Ectodermal cell (in vitro differentiated cells): ENCODE results near the gene GINS1.

Source experiments
- H3K27ac ChIP-seq: 2 replicates; pipeline ENCODE4 v1.7.0; 2013; ENCODE audit warnings: mild to moderate bottlenecking, low read depth, low read length; ENCODE audit not compliant: insufficient read depth, poor library complexity, severe bottlenecking
- H3K27me3 ChIP-seq: 2 replicates; pipeline ENCODE4 v1.7.0; 2013; ENCODE audit warnings: mild to moderate bottlenecking, low read length; ENCODE audit not compliant: insufficient read depth, control insufficient read depth, poor library complexity, severe bottlenecking
- H3K36me3 ChIP-seq: one replicate; pipeline ENCODE4 v1.7.0; 2013; ENCODE audit warnings: low read length; ENCODE audit not compliant: control insufficient read depth, insufficient read depth
- H3K4me1 ChIP-seq: one replicate; pipeline ENCODE4 v1.7.0; 2013; ENCODE audit warnings: low read length; ENCODE audit not compliant: control insufficient read depth, insufficient read depth
- H3K4me3 ChIP-seq: 2 replicates; pipeline ENCODE4 v1.7.0; 2013; ENCODE audit warnings: low read depth, low read length, control low read depth; ENCODE audit not compliant: insufficient read depth
- H3K9me3 ChIP-seq: 2 replicates; pipeline ENCODE4 v1.7.0; 2013; ENCODE audit warnings: mild to moderate bottlenecking, low read length, moderate library complexity; ENCODE audit not compliant: control insufficient read depth
- WGBS, 2 experiments: methylation state at CpG; one replicate each; pipeline ENCODE4 v1.1.7; 2013; ENCODE audit warnings: missing lambda C conversion rate in 2 of 2; 5-methylcytosine and 5-hydroxymethylcytosine counted together

GINS1 gene

DNA sequence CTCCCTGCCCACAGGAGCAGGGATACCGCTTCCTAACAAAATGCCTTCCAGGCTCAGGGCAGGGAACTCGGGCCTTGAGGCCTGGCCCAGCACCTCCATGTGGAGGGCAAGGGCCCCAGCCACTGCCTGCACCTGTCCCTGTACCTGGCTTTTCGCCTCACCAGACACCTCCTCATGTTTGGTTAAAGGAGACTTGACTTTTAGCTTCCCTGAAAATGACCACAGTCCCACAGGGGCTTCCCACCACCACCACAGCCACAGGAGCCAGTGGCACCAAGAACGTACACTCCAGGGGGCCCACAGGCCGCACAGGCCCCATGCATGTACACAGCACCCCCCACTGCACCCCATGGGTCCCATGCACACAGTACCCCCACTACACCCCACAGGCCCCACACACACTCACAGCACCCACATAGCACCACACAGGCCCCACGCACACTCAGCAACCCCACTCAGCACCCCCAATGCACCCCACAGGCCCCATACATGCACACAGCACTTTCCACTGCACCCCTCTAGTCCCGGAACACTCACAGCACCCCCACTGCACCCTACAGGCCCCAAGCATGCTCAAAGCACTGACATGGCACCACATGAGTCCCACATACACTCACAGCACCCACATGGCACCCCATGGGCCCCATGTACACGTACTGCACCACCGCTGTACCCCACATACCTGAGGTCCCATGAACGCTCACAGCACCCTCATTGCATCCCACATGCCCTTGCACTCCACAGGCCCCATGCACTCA is 86.5 kb downstream of the GINS1 start:
- no peaks in the 10 kb centered on the region for H3K27me3 ChIP-seq
- no peaks in the 10 kb centered on the region for H3K9me3 ChIP-seq
- peaks cover 7% of the 10 kb centered on the region for H3K36me3 ChIP-seq
- no peak overlapping the region for H3K27ac ChIP-seq
- WGBS, 2 experiments, result 95 to 96% methylated on average over 10 of the region's 10 CpGs
- H3K4me1 ChIP-seq, result no peaks in the 10 kb centered on the region
- H3K4me3 ChIP-seq, result no peak overlapping the region

DNA sequence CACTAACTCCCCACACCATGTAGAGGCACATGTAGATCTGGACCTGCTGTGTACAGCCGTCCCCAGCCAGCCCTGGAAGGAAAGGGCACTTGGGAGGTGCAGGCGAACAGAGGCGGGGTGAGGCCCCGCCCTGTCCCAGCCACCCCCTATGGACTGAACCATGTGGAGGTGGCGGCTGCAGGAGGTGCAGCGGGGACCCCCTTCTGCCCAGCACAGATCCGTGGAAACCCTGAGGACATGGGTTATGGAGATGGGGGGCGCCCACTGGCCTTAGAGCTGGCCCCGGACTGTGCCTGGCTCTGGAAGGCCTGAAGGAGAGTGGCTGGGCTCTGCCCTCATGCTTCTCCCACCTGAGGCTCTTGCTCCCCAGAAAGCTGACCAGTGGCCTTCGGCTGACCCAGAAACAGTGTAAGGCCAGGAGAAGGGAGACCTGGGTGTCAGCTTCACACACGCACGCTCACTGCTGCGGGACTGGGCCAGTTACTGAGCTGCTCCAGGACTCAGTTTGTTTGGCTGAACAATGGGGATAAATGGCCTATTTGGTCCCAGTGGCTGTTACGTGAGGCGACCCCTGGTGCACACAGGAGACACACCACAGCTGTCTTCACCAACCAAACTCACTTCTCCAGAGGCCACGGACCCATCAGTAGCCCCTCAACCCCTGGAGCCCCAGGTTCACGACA is 87.2 kb downstream of the GINS1 start:
- Histone ChIP-seq H3K9me3 (no peaks in the 10 kb centered on the region), H3K27ac (no peak overlapping the region), H3K4me3 (no peak overlapping the region), H3K4me1 (no peaks in the 10 kb centered on the region), H3K36me3 (peaks cover 4% of the 10 kb centered on the region), H3K27me3 (no peaks in the 10 kb centered on the region)
- WGBS, 2 experiments, result 94 to 95% methylated on average over 17 of the region's 17 CpGs

DNA sequence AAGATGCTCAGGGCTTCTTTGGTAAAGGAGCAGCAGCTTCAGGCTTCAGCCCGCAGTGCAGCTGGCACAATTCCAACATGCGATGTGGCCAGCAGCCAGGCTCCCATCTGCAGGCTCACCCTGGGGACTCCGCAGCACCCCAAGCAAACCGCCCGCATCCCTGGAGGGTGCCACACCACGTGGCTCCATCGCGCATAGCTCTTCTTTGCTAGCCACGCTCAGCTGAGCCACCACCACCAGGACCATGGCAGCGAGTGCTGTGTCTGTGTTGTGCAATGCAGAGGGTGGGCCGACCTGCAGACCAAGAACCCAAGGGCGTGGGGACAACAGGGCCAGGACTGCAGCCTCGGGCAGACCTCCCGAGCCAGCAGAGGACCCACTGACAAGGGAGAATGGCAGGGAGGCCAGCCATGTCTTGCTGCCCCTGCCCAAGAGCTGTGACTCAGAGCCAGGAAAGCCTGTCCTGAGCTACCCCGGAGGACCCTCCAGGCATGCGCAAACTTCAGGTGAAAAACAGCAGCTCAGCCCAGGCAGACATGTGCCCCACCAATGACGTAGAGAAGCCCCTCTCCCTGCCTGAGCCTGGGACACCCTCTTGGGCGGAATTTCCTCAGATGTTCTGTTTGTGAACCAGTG is 87.8 kb downstream of the GINS1 start:
- Histone ChIP-seq H3K4me1 (no peaks in the 10 kb centered on the region), H3K36me3 (peaks cover 4% of the 10 kb centered on the region), H3K4me3 (no peak overlapping the region), H3K27ac (no peak overlapping the region), H3K9me3 (no peaks in the 10 kb centered on the region), H3K27me3 (no peaks in the 10 kb centered on the region)
- WGBS, 2 experiments, result 95 to 96% methylated on average over 18 of the region's 18 CpGs

DNA sequence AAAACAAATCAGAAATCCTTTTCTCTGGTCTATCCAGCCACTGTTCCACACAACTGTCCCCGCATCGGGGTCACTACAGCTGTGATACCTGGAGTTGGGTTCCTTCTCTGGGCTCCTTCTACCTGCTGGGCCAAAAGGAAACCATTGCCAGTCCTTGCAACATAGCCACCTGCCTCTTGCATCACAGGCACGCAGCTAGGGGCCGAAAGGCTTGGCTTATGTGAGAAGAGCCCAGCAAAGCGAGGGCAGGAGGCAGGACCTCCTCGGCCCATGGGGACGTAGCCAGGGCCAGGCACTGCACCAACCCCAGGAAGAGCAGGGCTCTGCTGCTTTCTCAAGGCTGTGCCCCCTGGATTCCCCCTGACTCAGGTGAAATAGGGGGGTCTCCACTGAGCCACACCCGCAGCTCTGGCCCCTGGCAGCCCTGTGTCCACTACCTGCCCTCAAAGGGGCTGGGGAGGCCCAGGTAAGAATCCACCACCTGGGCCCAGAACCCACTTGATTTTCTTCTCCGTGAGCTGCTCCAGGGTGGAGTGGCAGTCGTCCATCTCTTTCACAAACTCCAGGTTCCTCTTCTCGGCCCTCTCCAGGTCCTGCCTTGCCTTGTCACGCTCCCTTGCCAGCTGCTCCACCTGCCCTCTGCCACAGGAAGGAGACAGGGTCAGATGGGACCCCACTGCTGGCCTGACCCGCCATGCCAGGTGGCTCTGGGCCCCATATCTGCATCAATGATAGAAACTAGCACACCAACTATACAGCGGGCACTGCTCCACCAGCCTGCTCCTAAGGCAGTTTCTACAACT is 88.9 kb downstream of the GINS1 start:
- no peaks in the 10 kb centered on the region for H3K36me3 ChIP-seq
- 97% methylated on average over 14 of the region's 14 CpGs for WGBS, 2 experiments
- H3K27ac ChIP-seq, result no peak overlapping the region
- no peaks in the 10 kb centered on the region for H3K27me3 ChIP-seq
- H3K9me3 ChIP-seq, result no peaks in the 10 kb centered on the region
- no peak overlapping the region for H3K4me3 ChIP-seq
- H3K4me1 ChIP-seq, result no peaks in the 10 kb centered on the region

DNA sequence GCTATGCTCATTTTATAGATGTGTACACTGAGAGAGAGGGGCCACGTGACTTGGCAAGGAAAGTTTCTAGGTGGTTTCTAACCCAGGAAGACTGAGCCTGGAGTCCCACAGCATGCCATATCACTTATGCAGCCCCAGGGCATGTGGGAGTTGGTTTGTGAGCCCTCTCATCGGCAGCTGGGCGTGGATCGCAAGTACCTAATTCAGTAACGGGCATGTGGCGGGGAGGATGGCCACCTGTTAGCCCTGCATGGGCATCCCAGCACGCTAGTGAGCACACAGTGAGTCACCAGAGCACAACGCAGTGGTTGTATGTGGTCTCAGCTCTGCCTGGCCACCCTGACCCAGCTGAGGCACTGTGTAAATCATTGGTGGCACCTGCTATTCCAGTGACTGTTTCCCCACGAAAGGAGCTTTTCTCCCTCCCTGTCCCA is 89.5 kb downstream of the GINS1 start:
- no peaks in the 10 kb centered on the region for H3K4me1 ChIP-seq
- no peaks in the 10 kb centered on the region for H3K27me3 ChIP-seq
- no peak overlapping the region for H3K4me3 ChIP-seq
- no peak overlapping the region for H3K27ac ChIP-seq
- no peaks in the 10 kb centered on the region for H3K36me3 ChIP-seq
- no peaks in the 10 kb centered on the region for H3K9me3 ChIP-seq
- 92 to 96% methylated on average over 9 of the region's 9 CpGs for WGBS, 2 experiments

DNA sequence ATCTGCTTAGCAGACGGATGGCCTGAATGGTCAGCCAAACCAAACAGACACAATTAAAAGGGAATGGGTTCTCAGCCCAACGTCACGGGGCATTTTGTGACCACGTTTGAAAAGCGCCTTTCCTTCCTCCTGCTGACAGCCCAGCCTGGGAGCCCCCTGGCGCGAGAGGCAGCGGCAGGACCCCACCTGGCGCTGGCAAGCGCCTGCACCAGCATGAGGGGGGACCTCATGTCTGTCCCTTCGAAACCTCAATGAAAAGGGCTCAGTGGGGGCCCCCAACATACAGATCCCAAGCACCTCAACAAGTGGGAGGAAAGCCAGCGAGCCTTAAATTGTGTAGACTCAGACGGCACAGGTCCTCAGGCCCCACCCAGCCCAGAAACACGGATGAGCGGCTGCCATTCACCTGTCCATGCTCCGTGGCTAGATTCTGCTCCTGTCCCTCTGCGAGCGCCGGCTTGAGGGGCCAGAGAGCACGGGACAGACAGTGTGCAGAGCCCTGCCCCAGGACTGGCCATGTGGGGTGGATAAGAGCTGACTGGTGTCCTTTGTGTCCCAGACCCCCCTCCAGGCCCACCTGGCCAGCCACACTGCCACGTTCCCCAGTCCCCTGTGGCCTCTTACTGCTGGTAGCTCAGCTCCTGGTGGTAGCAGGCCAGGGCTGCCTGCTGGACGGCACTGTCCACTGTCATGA is 90.3 kb downstream of the GINS1 start:
- WGBS, 2 experiments, result 93 to 95% methylated on average over 22 of the region's 22 CpGs
- Histone ChIP-seq H3K27ac (no peak overlapping the region), H3K4me3 (no peak overlapping the region), H3K9me3 (no peaks in the 10 kb centered on the region), H3K36me3 (no peaks in the 10 kb centered on the region), H3K4me1 (no peaks in the 10 kb centered on the region), H3K27me3 (no peaks in the 10 kb centered on the region)
